Liver (tissue), 9 donors: ENCODE data around the gene ADAMTS2. TPM values are rescaled to one million over a fixed set of nuclear protein-coding genes. Genes with fewer than 3 reads are reported as not detected.
A peak's percentile ranks its signal among the peaks of the same experiment; 100 is the strongest.

Source experiments
- DNase-seq: peaks from one replicate; pipeline ENCODE4 v3.0.0-alpha.2; 2017; ENCODE audit warnings: low spot score
- H3K27ac ChIP-seq, 2 donors: one replicate each; pipeline ENCODE4 v1.7.0; 2013; ENCODE audit warnings: inconsistent platforms in 2 of 2, low read length in 2 of 2, control low read depth in 1 of 2, low read depth in 1 of 2, mild to moderate bottlenecking in 1 of 2
- H3K27me3 ChIP-seq, 4 donors: one replicate each; pipeline versions ENCODE4 v1.6.1 to v1.7.0; 2013; ENCODE audit warnings: low read length in 3 of 4, inconsistent platforms in 1 of 4, mild to moderate bottlenecking in 1 of 4, moderate library complexity in 1 of 4; ENCODE audit not compliant: control insufficient read depth in 4 of 4, insufficient read depth in 4 of 4
- H3K36me3 ChIP-seq, 4 donors: one replicate each; pipeline versions ENCODE4 v1.6.1 to v1.7.0; 2013; ENCODE audit warnings: low read length in 3 of 4, mild to moderate bottlenecking in 3 of 4, low read depth in 1 of 4, moderate library complexity in 1 of 4; ENCODE audit not compliant: control insufficient read depth in 4 of 4, insufficient read depth in 3 of 4
- H3K4me1 ChIP-seq, 4 donors: one replicate each; pipeline versions ENCODE4 v1.6.1 to v1.7.0; 2013; ENCODE audit warnings: low read length in 3 of 4, mild to moderate bottlenecking in 3 of 4, moderate library complexity in 1 of 4; ENCODE audit not compliant: control insufficient read depth in 4 of 4, insufficient read depth in 4 of 4
- H3K4me3 ChIP-seq, 3 donors: one replicate each; pipeline versions ENCODE4 v1.6.1 to v1.7.0; 2013; ENCODE audit warnings: low read length in 3 of 3, control low read depth in 1 of 3, low read depth in 1 of 3, mild to moderate bottlenecking in 1 of 3
- H3K9ac ChIP-seq, 2 donors: one replicate each; pipeline ENCODE4 v1.7.0; 2013; ENCODE audit warnings: low read length in 2 of 2, mild to moderate bottlenecking in 2 of 2, moderate library complexity in 2 of 2, control low read depth in 1 of 2, low read depth in 1 of 2
- H3K9me3 ChIP-seq, 4 donors: one replicate each; pipeline versions ENCODE4 v1.6.1 to v1.7.0; 2013; ENCODE audit warnings: low read length in 3 of 4; ENCODE audit not compliant: control insufficient read depth in 4 of 4
- ATF3 ChIP-seq: IDR thresholded peaks from 2 replicates; pipeline ENCODE4 v1.6.1; 2016; ENCODE audit warnings: antibody characterized with exemption
- CTCF ChIP-seq: fragments of 150-350 bp; IDR thresholded peaks from 2 replicates; pipeline ENCODE4 v1.5.1; 2017; ENCODE audit warnings: improper control_type of control experiment, low read depth, low read length; ENCODE audit not compliant: missing input control
- EGR1 ChIP-seq, 2 donors: IDR thresholded peaks; 2 replicates each; pipeline ENCODE4 v1.6.1; 2016 to 2018; ENCODE audit warnings: antibody characterized with exemption in 2 of 2, low read depth in 2 of 2
- FOXA1 ChIP-seq: IDR thresholded peaks from 2 replicates; pipeline ENCODE4 v1.6.1; 2016; ENCODE audit warnings: antibody characterized with exemption
- FOXA2 ChIP-seq: IDR thresholded peaks from 2 replicates; pipeline ENCODE4 v1.6.1; 2016; ENCODE audit warnings: antibody characterized with exemption
- GABPA ChIP-seq, 2 donors: IDR thresholded peaks in 1 of 2; conservative IDR thresholded peaks in 1 of 2; 2 replicates each; pipeline ENCODE4 v1.6.1; 2016; ENCODE audit warnings: antibody characterized with exemption in 2 of 2, mild to moderate bottlenecking in 1 of 2, moderate library complexity in 1 of 2
- HNF4A ChIP-seq, 2 donors: conservative IDR thresholded peaks; 2 replicates each; pipeline ENCODE4 v1.6.1; 2016; ENCODE audit warnings: antibody characterized with exemption in 2 of 2, mild to moderate bottlenecking in 2 of 2
- JUND ChIP-seq, 2 donors: IDR thresholded peaks; 2 replicates each; pipeline ENCODE4 v1.6.1; 2016; ENCODE audit warnings: antibody characterized with exemption in 2 of 2
- NR2F2 ChIP-seq: IDR thresholded peaks from 2 replicates; pipeline ENCODE4 v1.6.1; 2016; ENCODE audit warnings: antibody characterized with exemption
- RAD21 ChIP-seq, 2 donors: IDR thresholded peaks; 2 replicates each; pipeline ENCODE4 v1.6.1; 2016; ENCODE audit warnings: antibody characterized with exemption in 2 of 2, mild to moderate bottlenecking in 2 of 2
- RXRA ChIP-seq, 2 donors: IDR thresholded peaks; 2 replicates each; pipeline ENCODE4 v1.6.1; 2017 to 2018; ENCODE audit warnings: antibody characterized with exemption in 2 of 2, mild to moderate bottlenecking in 1 of 2
- WGBS: extraction: QIAGEN DNeasy Blood & Tissue Kit; methylation state at CpG from one replicate; pipeline ENCODE4 v1.1.7; 2013; 5-methylcytosine and 5-hydroxymethylcytosine counted together
- polyA plus RNA-seq, 2 donors: library from polyadenylated mRNA; stranded (reverse) in 1 of 2; unstranded in 1 of 2; fragments of 200-250 nt in 1 of 2; fragments of >200 nt in 1 of 2; fragmentation: Nextera tagmentation in 1 of 2; extraction: Ambion mirVana in 1 of 2; gene quantifications; one replicate each; pipeline versions ENCODE4 v1.2.1 to v1.2.3, GENCODE V29; 2013 to 2015
- total RNA-seq, 2 donors: library from RNA; depleted of rRNA; stranded (reverse); fragments of >200 nt; gene quantifications; one replicate each; pipeline ENCODE4 v1.2.3, GENCODE V29; 2014
- TF ChIP-seq, protein P1 (sequence below): IDR thresholded peaks from 2 replicates; pipeline ENCODE4 v1.6.1; 2016; ENCODE audit warnings: antibody characterized with exemption
- donor health status: healthy.
- donor health status: healthy.
- donor health status: healthy.
- donor health status: healthy.
- donor health status: healthy.

Gene ADAMTS2
- total and polyA plus RNA-seq, 4 donors = 2.7 to 24.3 (median 12.0) TPM

- TF ChIP-seq CTCF (no peak), FOXA2 (no peak), NR2F2 (no peak), RXRA (IDR thresholded peaks at IDR 0.05) (no peak), FOXA1 (no peak)
These were observed 99.0 kb downstream of the ADAMTS2 start (continued) for GRCh38 chr5:179246227-179246626.

GRCh38 chr5:179245031-179245430 is 100.2 kb downstream of the ADAMTS2 start:
- Histone ChIP-seq H3K36me3 (no peaks in the 10 kb centered on the region), H3K9me3 (peaks cover 1 to 8% (median 3%) of the 10 kb centered on the region in 4 donors), H3K9ac (no peak overlapping the region), H3K4me1 (peaks cover 0 to 3% (median under 1%) of the 10 kb centered on the region in 4 donors), H3K27me3 (peaks cover 0 to 2% (median 0%) of the 10 kb centered on the region in 4 donors), H3K4me3 (no peak overlapping the region), H3K27ac (no peak overlapping the region)
- DNase-seq = no peak
- 81% methylated on average over 4 of the region's 4 CpGs for WGBS
- TF ChIP-seq FOXA1 = no peak
- TF ChIP-seq FOXA2 = no peak

GRCh38 chr5:179244044-179244443 is 101.2 kb downstream of the ADAMTS2 start:
- Histone ChIP-seq H3K9ac (no peak overlapping the region), H3K36me3 (no peaks in the 10 kb centered on the region), H3K4me1 (peaks cover 0 to 3% (median under 1%) of the 10 kb centered on the region in 4 donors), H3K27me3 (peaks cover 0 to 2% (median 0%) of the 10 kb centered on the region in 4 donors), H3K9me3 (peaks cover 1 to 8% (median 3%) of the 10 kb centered on the region in 4 donors), H3K27ac (no peak overlapping the region), H3K4me3 (no peak overlapping the region)
- DNase-seq = no peak
- WGBS = 69% methylated on average over 5 of the region's 5 CpGs
- TF ChIP-seq NR2F2 = no peak
- TF ChIP-seq ATF3 = no peak
- no peak for TF ChIP-seq HNF4A (conservative IDR thresholded peaks at IDR 0.05)
- TF ChIP-seq GABPA (IDR thresholded peaks at IDR 0.05 in 1 of 2, conservative IDR thresholded peaks at IDR 0.05 in 1 of 2) = no peak
- no peak for TF ChIP-seq EGR1 (IDR thresholded peaks at IDR 0.05; ENCODE audit: low read depth in 2 of 2)
- TF ChIP-seq RAD21 (IDR thresholded peaks at IDR 0.05) = no peak
- TF ChIP-seq CTCF = no peak
- TF ChIP-seq FOXA1 = no peak

GRCh38 chr5:179243333-179243732 is 101.9 kb downstream of the ADAMTS2 start:
- whole genome bisulfite sequencing = 39% methylated on average over 3 of the region's 3 CpGs
- peaks cover 1 to 11% (median 3%) of the 10 kb centered on the region in 4 donors for H3K9me3 ChIP-seq
- peak overlapping the region in 1 of 2 donors; percentile 6 for H3K27ac ChIP-seq
- peaks cover 0 to 2% (median 0%) of the 10 kb centered on the region in 4 donors for H3K27me3 ChIP-seq
- no peak for DNase-seq
- TF ChIP-seq, protein P1, sequence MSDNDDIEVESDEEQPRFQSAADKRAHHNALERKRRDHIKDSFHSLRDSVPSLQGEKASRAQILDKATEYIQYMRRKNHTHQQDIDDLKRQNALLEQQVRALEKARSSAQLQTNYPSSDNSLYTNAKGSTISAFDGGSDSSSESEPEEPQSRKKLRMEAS = no peak
- no peak for TF ChIP-seq FOXA2
- TF ChIP-seq JUND (IDR thresholded peaks at IDR 0.05) = no peak
- peak; percentile 10 for TF ChIP-seq NR2F2
- no peak overlapping the region for H3K9ac ChIP-seq
- peaks cover 0 to 5% (median under 1%) of the 10 kb centered on the region in 4 donors for H3K4me1 ChIP-seq
- no peaks in the 10 kb centered on the region for H3K36me3 ChIP-seq
- no peak overlapping the region for H3K4me3 ChIP-seq
